Measurements from ENCODE around the gene OSGIN1. TPM values are rescaled to one million over a fixed set of nuclear protein-coding genes. Genes with fewer than 3 reads are reported as not detected.

Gene OSGIN1
- total RNA-seq, 2 experiments from 2014 or later = 2.1 to 2.6 TPM

GRCh38 chr16:83972256-83973008, 19.4 kb downstream of the OSGIN1 start:
- H3K27ac ChIP-seq (ENCODE audit: low read depth in 1 of 2, low read length in 2 of 2) = no peak overlapping the region
- no peaks in the 10 kb centered on the region for H3K4me1 ChIP-seq (ENCODE audit: insufficient read depth, low read length)
- no peak overlapping the region for H3K4me3 ChIP-seq (ENCODE audit: low read length)
- ChIA-PET POLR2A (no interaction called here), CTCF (no interaction called here)
- H3K27me3 Mint-ChIP-seq = peaks cover 29% of the 10 kb centered on the region
- DNase-seq (no peak), ATAC-seq (ENCODE audit: poor library complexity) (no peak)
- H3K36me3 Mint-ChIP-seq (ENCODE audit: low read depth) = no peaks in the 10 kb centered on the region
- intact Hi-C loops (cut with DNase I, micrococcal nuclease) = no loop called here
- peaks cover 0 to 16% of the 10 kb centered on the region in 2 experiments for H3K9me3 ChIP-seq (ENCODE audit: control insufficient read depth in 1 of 2, insufficient read depth in 1 of 2, low read length in 2 of 2)
- no peaks in the 10 kb centered on the region for H3K9me3 Mint-ChIP-seq
- TF ChIP-seq CTCF (IDR thresholded peaks at IDR 0.05) = no peak
- no peaks in the 10 kb centered on the region for H3K36me3 ChIP-seq (ENCODE audit: insufficient read depth, low read length)
- no peaks in the 10 kb centered on the region for H3K4me1 Mint-ChIP-seq (ENCODE audit: low read depth)
- no peak overlapping the region for H3K4me3 Mint-ChIP-seq
- no peak overlapping the region for H3K27ac Mint-ChIP-seq
- peaks cover 12 to 28% of the 10 kb centered on the region in 2 experiments for H3K27me3 ChIP-seq (ENCODE audit: control insufficient read depth in 1 of 2, insufficient read depth in 2 of 2, low read length in 2 of 2)

GRCh38 chr16:83973077-83973476, 20.0 kb downstream of the OSGIN1 start:
- Mint-ChIP-seq H3K4me1 (ENCODE audit: low read depth) (no peaks in the 10 kb centered on the region), H3K9me3 (peaks cover 2% of the 10 kb centered on the region), H3K27ac (no peak overlapping the region), H3K36me3 (ENCODE audit: low read depth) (no peaks in the 10 kb centered on the region), H3K4me3 (no peak overlapping the region), H3K27me3 (peaks cover 24% of the 10 kb centered on the region)
- TF ChIP-seq CTCF (IDR thresholded peaks at IDR 0.05) = no peak
- peaks cover 1 to 19% of the 10 kb centered on the region in 2 experiments for H3K9me3 ChIP-seq (ENCODE audit: control insufficient read depth in 1 of 2, insufficient read depth in 1 of 2, low read length in 2 of 2)
- ATAC-seq (ENCODE audit: poor library complexity) (no peak), DNase-seq (no peak)
- no peak overlapping the region for H3K4me3 ChIP-seq (ENCODE audit: low read length)
- POLR2A ChIA-PET = interaction anchor here (0.5 kb wide), 1 partner anchor 631 kb away, joined by 3 read pairs; no protein-coding TSS in a partner anchor
- no peaks in the 10 kb centered on the region for H3K4me1 ChIP-seq (ENCODE audit: insufficient read depth, low read length)
- H3K36me3 ChIP-seq (ENCODE audit: insufficient read depth, low read length) = no peaks in the 10 kb centered on the region
- no peak overlapping the region for H3K27ac ChIP-seq (ENCODE audit: low read depth in 1 of 2, low read length in 2 of 2)
- H3K27me3 ChIP-seq (ENCODE audit: control insufficient read depth in 1 of 2, insufficient read depth in 2 of 2, low read length in 2 of 2) = peaks cover 12 to 23% of the 10 kb centered on the region in 2 experiments
- CTCF ChIA-PET = no interaction called here
- intact Hi-C loops (cut with DNase I, micrococcal nuclease) = no loop called here

GRCh38 chr16:83973581-83974385, 20.7 kb downstream of the OSGIN1 start:
- H3K27ac ChIP-seq (ENCODE audit: low read depth in 1 of 2, low read length in 2 of 2) = no peak overlapping the region
- DNase-seq (no peak), ATAC-seq (ENCODE audit: poor library complexity) (no peak)
- H3K36me3 Mint-ChIP-seq (ENCODE audit: low read depth) = no peaks in the 10 kb centered on the region
- H3K27me3 Mint-ChIP-seq = peaks cover 24% of the 10 kb centered on the region
- CTCF ChIA-PET = no interaction called here
- POLR2A ChIA-PET = interaction anchor here (0.5 kb wide), 1 partner anchor 631 kb away, joined by 3 read pairs; no protein-coding TSS in a partner anchor
- H3K9me3 Mint-ChIP-seq = peaks cover 2% of the 10 kb centered on the region
- no peaks in the 10 kb centered on the region for H3K4me1 ChIP-seq (ENCODE audit: insufficient read depth, low read length)
- H3K4me1 Mint-ChIP-seq (ENCODE audit: low read depth) = no peaks in the 10 kb centered on the region
- H3K27ac Mint-ChIP-seq = no peak overlapping the region
- H3K9me3 ChIP-seq (ENCODE audit: control insufficient read depth in 1 of 2, insufficient read depth in 1 of 2, low read length in 2 of 2) = peaks cover 7 to 25% of the 10 kb centered on the region in 2 experiments
- no peak for TF ChIP-seq CTCF (IDR thresholded peaks at IDR 0.05)
- no peaks in the 10 kb centered on the region for H3K36me3 ChIP-seq (ENCODE audit: insufficient read depth, low read length)
- H3K4me3 Mint-ChIP-seq = no peak overlapping the region
- H3K27me3 ChIP-seq (ENCODE audit: control insufficient read depth in 1 of 2, insufficient read depth in 2 of 2, low read length in 2 of 2) = peaks cover 12 to 22% of the 10 kb centered on the region in 2 experiments
- H3K4me3 ChIP-seq (ENCODE audit: low read length) = no peak overlapping the region
- intact Hi-C loops (cut with DNase I, micrococcal nuclease) = no loop called here
